Testis (tissue), 2 donors: ENCODE results near the gene ARMC6.

Source experiments
- CTCF ChIP-seq, 3 experiments: fragments of 450-650 bp in 2 of 3; fragments of 200-600 bp in 1 of 3; sonication (generic) in 1 of 3; IDR thresholded peaks; one replicate each; pipeline ENCODE4 v1.5.1; 2016 to 2019; ENCODE audit warnings: antibody characterized with exemption in 3 of 3, mild to moderate bottlenecking in 2 of 3, moderate library complexity in 1 of 3
- POLR2A ChIP-seq: fragments of 450-650 bp; IDR thresholded peaks from one replicate; pipeline ENCODE4 v1.6.1; 2017; ENCODE audit warnings: antibody characterized with exemption, mild to moderate bottlenecking, moderate library complexity

- TF ChIP-seq CTCF (IDR thresholded peaks at IDR 0.05) (no peak), POLR2A (no peak)
Observed at GRCh38 chr19:19096641-19097627, 63.5 kb downstream of the ARMC6 start.
